Upper lobe of left lung (tissue), 4 donors: ENCODE measurements around the gene CIB4.

ENCODE experiments used
- CTCF ChIP-seq, 6 experiments: fragments of 450-650 bp in 4 of 6; fragments of 200-600 bp in 2 of 6; sonication (generic) in 2 of 6; IDR thresholded peaks; one replicate each; pipeline ENCODE4 v1.5.1; 2016 to 2019; ENCODE audit warnings: antibody characterized with exemption in 6 of 6
- EP300 ChIP-seq, 4 donors: sonication (generic); formaldehyde crosslinking; IDR thresholded peaks; one replicate each; pipeline ENCODE4 v1.5.1; 2017; ENCODE audit warnings: antibody characterized with exemption in 4 of 4, control low read depth in 2 of 4
- POLR2A ChIP-seq, 4 donors: fragments of 450-650 bp; IDR thresholded peaks; one replicate each; pipeline ENCODE4 v1.5.1; 2016 to 2017; ENCODE audit warnings: antibody characterized with exemption in 4 of 4, mild to moderate bottlenecking in 2 of 4
- POLR2AphosphoS5 ChIP-seq, 2 donors: sonication (generic); formaldehyde crosslinking; IDR thresholded peaks; one replicate each; pipeline ENCODE4 v1.5.1; 2017; ENCODE audit warnings: antibody characterized with exemption in 2 of 2

- no peak for TF ChIP-seq CTCF (IDR thresholded peaks at IDR 0.05)
- no peak for TF ChIP-seq POLR2AphosphoS5 (IDR thresholded peaks at IDR 0.05)
- no peak for TF ChIP-seq EP300 (IDR thresholded peaks at IDR 0.05)
- TF ChIP-seq POLR2A (IDR thresholded peaks at IDR 0.05): no peak
Measured at GRCh38 chr2:26562811-26563645, 78.1 kb downstream of the CIB4 start.
